Gastroesophageal sphincter (tissue), 3 donors: ENCODE results near the gene GRIFIN.

Experiments used
- EP300 ChIP-seq: sonication (generic); formaldehyde crosslinking; IDR thresholded peaks from one replicate; pipeline ENCODE4 v1.6.1; 2017; ENCODE audit warnings: antibody characterized with exemption, mild to moderate bottlenecking
- POLR2A ChIP-seq, 2 donors: fragments of 450-650 bp; IDR thresholded peaks; one replicate each; pipeline ENCODE4 v1.6.1; 2017; ENCODE audit warnings: antibody characterized with exemption in 2 of 2, mild to moderate bottlenecking in 2 of 2, moderate library complexity in 1 of 2
- TF ChIP-seq, protein P1 (sequence below), 4 experiments: fragments of 200-600 bp in 2 of 4; fragments of 450-650 bp in 2 of 4; sonication (generic) in 1 of 4; IDR thresholded peaks; one replicate each; pipeline ENCODE4 v1.5.1; 2017 to 2019; ENCODE audit warnings: antibody characterized with exemption in 4 of 4, mild to moderate bottlenecking in 2 of 4, moderate library complexity in 2 of 4

DNA sequence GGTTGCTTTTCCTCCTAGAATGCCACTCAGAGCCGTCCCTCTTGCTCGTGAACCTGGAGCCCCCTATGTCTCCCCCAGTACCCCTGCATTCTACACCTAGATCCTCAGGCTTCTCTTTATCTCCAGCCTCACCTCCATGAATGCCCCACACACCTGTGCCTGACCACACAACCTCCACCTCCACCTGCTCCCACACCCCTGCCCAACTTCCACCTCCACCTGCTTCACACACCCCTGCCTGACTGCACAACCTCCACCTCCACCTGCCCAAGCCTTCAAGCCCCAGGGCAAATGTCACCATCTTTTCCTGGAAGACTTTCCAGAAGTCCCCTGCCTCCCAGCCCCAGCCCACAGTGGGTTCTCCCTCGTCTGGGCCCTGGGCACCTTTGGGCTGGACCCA, 36.5 kb upstream of the GRIFIN start:
- TF ChIP-seq, protein P1, sequence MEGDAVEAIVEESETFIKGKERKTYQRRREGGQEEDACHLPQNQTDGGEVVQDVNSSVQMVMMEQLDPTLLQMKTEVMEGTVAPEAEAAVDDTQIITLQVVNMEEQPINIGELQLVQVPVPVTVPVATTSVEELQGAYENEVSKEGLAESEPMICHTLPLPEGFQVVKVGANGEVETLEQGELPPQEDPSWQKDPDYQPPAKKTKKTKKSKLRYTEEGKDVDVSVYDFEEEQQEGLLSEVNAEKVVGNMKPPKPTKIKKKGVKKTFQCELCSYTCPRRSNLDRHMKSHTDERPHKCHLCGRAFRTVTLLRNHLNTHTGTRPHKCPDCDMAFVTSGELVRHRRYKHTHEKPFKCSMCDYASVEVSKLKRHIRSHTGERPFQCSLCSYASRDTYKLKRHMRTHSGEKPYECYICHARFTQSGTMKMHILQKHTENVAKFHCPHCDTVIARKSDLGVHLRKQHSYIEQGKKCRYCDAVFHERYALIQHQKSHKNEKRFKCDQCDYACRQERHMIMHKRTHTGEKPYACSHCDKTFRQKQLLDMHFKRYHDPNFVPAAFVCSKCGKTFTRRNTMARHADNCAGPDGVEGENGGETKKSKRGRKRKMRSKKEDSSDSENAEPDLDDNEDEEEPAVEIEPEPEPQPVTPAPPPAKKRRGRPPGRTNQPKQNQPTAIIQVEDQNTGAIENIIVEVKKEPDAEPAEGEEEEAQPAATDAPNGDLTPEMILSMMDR (IDR thresholded peaks at IDR 0.05) = no peak
- no peak for TF ChIP-seq POLR2A (IDR thresholded peaks at IDR 0.05)
- TF ChIP-seq EP300 = no peak
